Tibial nerve (tissue), 4 donors: ENCODE measurements around the gene IER5. TPM values are rescaled to one million over a fixed set of nuclear protein-coding genes. Genes with fewer than 3 reads are reported as not detected.

ENCODE experiments used
- DNase-seq, 2 donors: peaks; one replicate each; pipeline ENCODE4 v3.0.0-alpha.2; 2019; ENCODE audit warnings: low spot score in 2 of 2
- H3K27ac ChIP-seq, 4 donors: fragments of 200-600 bp; sonication (generic) in 3 of 4; one replicate each; pipeline ENCODE4 v1.5.1; 2017 to 2019; ENCODE audit warnings: mild to moderate bottlenecking in 1 of 4
- H3K27me3 ChIP-seq, 2 donors: fragments of 200-600 bp; sonication (generic) in 1 of 2; one replicate each; pipeline versions ENCODE4 v1.5.1 to v1.6.0; 2017 to 2019
- H3K36me3 ChIP-seq, 3 donors: fragments of 200-600 bp; sonication (generic); one replicate each; pipeline ENCODE4 v1.5.1; 2018 to 2019
- H3K4me1 ChIP-seq, 4 donors: fragments of 200-600 bp; sonication (generic) in 3 of 4; one replicate each; pipeline ENCODE4 v1.5.1; 2017 to 2019
- H3K4me3 ChIP-seq, 4 donors: fragments of 200-600 bp; sonication (generic) in 3 of 4; one replicate each; pipeline ENCODE4 v1.5.1; 2017 to 2019; ENCODE audit warnings: mild to moderate bottlenecking in 1 of 4, moderate library complexity in 1 of 4
- H3K9me3 ChIP-seq, 4 donors: fragments of 200-600 bp; sonication (generic) in 3 of 4; one replicate each; pipeline ENCODE4 v1.5.1; 2017 to 2019
- CTCF ChIP-seq, 5 experiments: fragments of 200-600 bp in 3 of 5; fragments of 450-650 bp in 2 of 5; sonication (generic) in 3 of 5; IDR thresholded peaks; one replicate each; pipeline ENCODE4 v1.5.1; 2016 to 2019; ENCODE audit warnings: antibody characterized with exemption in 5 of 5, mild to moderate bottlenecking in 3 of 5, moderate library complexity in 2 of 5
- EP300 ChIP-seq, 2 donors: sonication (generic); formaldehyde crosslinking; IDR thresholded peaks; one replicate each; pipeline ENCODE4 v1.6.1; 2017; ENCODE audit warnings: antibody characterized with exemption in 2 of 2, mild to moderate bottlenecking in 1 of 2
- POLR2A ChIP-seq, 2 donors: fragments of 450-650 bp; IDR thresholded peaks; one replicate each; pipeline ENCODE4 v1.6.1; 2017; ENCODE audit warnings: antibody characterized with exemption in 2 of 2, mild to moderate bottlenecking in 2 of 2, moderate library complexity in 2 of 2
- WGBS, 2 donors: methylation state at CpG; one replicate each; pipeline ENCODE4 v1.1.5; 2018; 5-methylcytosine and 5-hydroxymethylcytosine counted together
- total RNA-seq, 4 donors: library from RNA; depleted of rRNA; stranded (reverse); fragments of >200 nt; gene quantifications; one replicate each; pipeline ENCODE4 v1.1.0, GENCODE V29; 2016

Gene IER5
- total RNA-seq, 4 donors from 2014 or later = 8.1 to 16.3 (median 13.1) TPM

- Histone ChIP-seq H3K9me3 (no peaks in the 10 kb centered on the region), H3K27ac (no peak overlapping the region), H3K4me1 (peaks cover 0 to 39% (median 22%) of the 10 kb centered on the region in 4 donors), H3K36me3 (no peaks in the 10 kb centered on the region), H3K27me3 (no peaks in the 10 kb centered on the region), H3K4me3 (no peak overlapping the region)
- TF ChIP-seq CTCF (IDR thresholded peaks at IDR 0.05) (no peak), POLR2A (IDR thresholded peaks at IDR 0.05) (no peak), EP300 (IDR thresholded peaks at IDR 0.05) (no peak)
- DNase-seq = no peak
- 92 to 93% methylated on average over 13 of the region's 13 CpGs for WGBS, 2 donors
Measured at GRCh38 chr1:181129771-181130606, 41.5 kb downstream of the IER5 start.

GRCh38 chr1:181131255-181131941, 42.9 kb downstream of the IER5 start:
- TF ChIP-seq EP300 (IDR thresholded peaks at IDR 0.05) (no peak), CTCF (IDR thresholded peaks at IDR 0.05) (no peak), POLR2A (IDR thresholded peaks at IDR 0.05) (no peak)
- WGBS, 2 donors = 74 to 90% methylated on average over 7 to 8 of the region's 8 CpGs

GRCh38 chr1:181133441-181133951, 45.0 kb downstream of the IER5 start:
- H3K9me3 ChIP-seq = no peaks in the 10 kb centered on the region
- WGBS, 2 donors = 90 to 96% methylated on average over 6 of the region's 6 CpGs

More at GRCh38 chr1:181131255-181131941, 42.9 kb downstream of the IER5 start:
- DNase-seq = no peak
- H3K4me1 ChIP-seq = peaks cover 0 to 53% (median 35%) of the 10 kb centered on the region in 4 donors
- no peaks in the 10 kb centered on the region for H3K36me3 ChIP-seq
- no peaks in the 10 kb centered on the region for H3K27me3 ChIP-seq
- no peak overlapping the region for H3K4me3 ChIP-seq
- no peak overlapping the region for H3K27ac ChIP-seq
- H3K9me3 ChIP-seq = no peaks in the 10 kb centered on the region

GRCh38 chr1:181133969-181134418, 45.5 kb downstream of the IER5 start:
- no peak for DNase-seq
- TF ChIP-seq EP300 (IDR thresholded peaks at IDR 0.05) = no peak
- TF ChIP-seq POLR2A (IDR thresholded peaks at IDR 0.05) = no peak
- TF ChIP-seq CTCF (IDR thresholded peaks at IDR 0.05) = no peak

More at GRCh38 chr1:181133441-181133951, 45.0 kb downstream of the IER5 start:
- no peak overlapping the region for H3K27ac ChIP-seq
- TF ChIP-seq EP300 (IDR thresholded peaks at IDR 0.05) (no peak), CTCF (IDR thresholded peaks at IDR 0.05) (no peak), POLR2A (IDR thresholded peaks at IDR 0.05) (no peak)
- peaks cover 0 to 46% (median 30%) of the 10 kb centered on the region in 4 donors for H3K4me1 ChIP-seq
- DNase-seq = no peak
- H3K36me3 ChIP-seq = no peaks in the 10 kb centered on the region
- H3K4me3 ChIP-seq = no peak overlapping the region
- no peaks in the 10 kb centered on the region for H3K27me3 ChIP-seq

More at GRCh38 chr1:181133969-181134418, 45.5 kb downstream of the IER5 start:
- Histone ChIP-seq H3K27ac (no peak overlapping the region), H3K4me3 (no peak overlapping the region), H3K9me3 (no peaks in the 10 kb centered on the region), H3K27me3 (no peaks in the 10 kb centered on the region), H3K4me1 (peaks cover 0 to 41% (median 25%) of the 10 kb centered on the region in 4 donors), H3K36me3 (no peaks in the 10 kb centered on the region)
- 93 to 97% methylated on average over 12 of the region's 12 CpGs for WGBS, 2 donors
